Measurements from ENCODE around the gene PARVA. TPM values are rescaled to one million over a fixed set of nuclear protein-coding genes. Genes with fewer than 3 reads are reported as not detected.

PARVA gene
- total and polyA plus RNA-seq, 9 of the 15 experiments (the other 6 are each of a cell fraction or from before 2014, with no cell fraction given): 0.11 TPM; not detected in 8

DNA sequence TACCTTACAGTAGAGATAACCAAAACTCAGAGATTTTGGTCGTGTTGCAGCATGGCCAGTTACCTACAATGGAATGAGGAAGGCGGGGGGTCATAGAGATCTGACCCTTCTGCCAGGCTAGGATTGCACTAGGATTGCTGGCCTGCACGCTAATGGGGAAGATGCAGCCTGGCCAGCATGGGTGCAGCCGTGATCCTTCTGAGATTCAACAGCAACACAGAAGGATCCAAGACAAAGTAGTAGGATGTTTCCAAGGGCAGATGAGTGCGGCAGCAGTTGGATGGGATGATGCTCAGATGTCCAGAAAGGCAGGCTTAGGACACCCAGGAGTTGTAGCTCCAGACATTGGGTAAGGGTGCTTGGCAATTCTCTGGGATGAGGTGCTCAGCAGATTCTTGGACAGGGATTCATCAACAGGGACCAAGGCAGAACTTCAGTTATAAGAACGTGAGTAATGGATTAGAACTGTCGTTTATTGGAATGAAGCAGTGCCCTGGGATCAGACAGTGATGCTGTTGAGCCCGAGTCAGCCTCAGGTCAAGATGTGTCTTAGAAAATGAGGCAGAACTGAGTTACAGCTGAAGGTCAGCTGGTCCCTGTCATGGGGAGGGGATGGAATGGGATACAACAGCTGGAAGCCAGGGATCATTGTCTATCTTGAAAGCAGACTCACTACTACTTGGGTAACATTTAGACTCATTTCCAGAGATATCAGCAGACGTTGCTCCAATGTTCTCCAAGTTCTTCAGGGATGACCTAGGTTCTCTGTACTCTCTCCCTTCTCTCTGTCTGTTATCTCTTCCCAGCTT, 71.0 kb downstream of the PARVA start:
- Histone ChIP-seq H3K79me2 (ENCODE audit: control insufficient read depth, insufficient read depth, low read length) (no peaks in the 10 kb centered on the region), H3K9me3 (replicated peaks; ENCODE audit: control insufficient read depth, insufficient read depth, low read depth, low read length) (no peaks in the 10 kb centered on the region), H3K4me2 (ENCODE audit: insufficient read depth, low read length) (no peak overlapping the region), H3K27ac (ENCODE audit: extremely low read depth, low read depth, low read length) (no peak overlapping the region), H2AFZ (ENCODE audit: low read depth, low read length) (no peak overlapping the region), H3K36me3 (ENCODE audit: control insufficient read depth, insufficient read depth, low read length) (no peaks in the 10 kb centered on the region), H3K27me3 (ENCODE audit: control insufficient read depth in 2 of 2, insufficient read depth in 2 of 2, low read length in 2 of 2) (peaks cover 7 to 40% of the 10 kb centered on the region in 2 experiments), H3K4me3 (no peak overlapping the region), H3K9me1 (ENCODE audit: control insufficient read depth, insufficient read depth, low read length) (no peaks in the 10 kb centered on the region), H3K4me1 (replicated peaks in 1 of 2; ENCODE audit: control insufficient read depth in 2 of 2, insufficient read depth in 2 of 2, low read length in 2 of 2) (no peaks in the 10 kb centered on the region), H4K20me1 (replicated peaks; ENCODE audit: control insufficient read depth, insufficient read depth, low read length) (no peaks in the 10 kb centered on the region), H3K9ac (ENCODE audit: insufficient read depth in 1 of 2, low read depth in 2 of 2, low read length in 2 of 2) (no peak overlapping the region)
- CTCF ChIA-PET (ENCODE audit: low intra/inter-chr PET ratio): no interaction called here
- no TSS peak for BruUV-seq (replicated peaks)
- TF ChIP-seq, protein P1, sequence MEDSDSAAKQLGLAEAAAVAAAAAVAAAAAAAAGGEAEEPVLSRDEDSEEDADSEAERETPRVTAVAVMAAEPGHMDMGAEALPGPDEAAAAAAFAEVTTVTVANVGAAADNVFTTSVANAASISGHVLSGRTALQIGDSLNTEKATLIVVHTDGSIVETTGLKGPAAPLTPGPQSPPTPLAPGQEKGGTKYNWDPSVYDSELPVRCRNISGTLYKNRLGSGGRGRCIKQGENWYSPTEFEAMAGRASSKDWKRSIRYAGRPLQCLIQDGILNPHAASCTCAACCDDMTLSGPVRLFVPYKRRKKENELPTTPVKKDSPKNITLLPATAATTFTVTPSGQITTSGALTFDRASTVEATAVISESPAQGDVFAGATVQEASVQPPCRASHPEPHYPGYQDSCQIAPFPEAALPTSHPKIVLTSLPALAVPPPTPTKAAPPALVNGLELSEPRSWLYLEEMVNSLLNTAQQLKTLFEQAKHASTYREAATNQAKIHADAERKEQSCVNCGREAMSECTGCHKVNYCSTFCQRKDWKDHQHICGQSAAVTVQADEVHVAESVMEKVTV (CRISPR knock-in tag; IDR thresholded peaks at IDR 0.05): no peak
- TF ChIP-seq COPS2 (conservative IDR thresholded peaks at IDR 0.05) (no peak), SMAD3 (CRISPR knock-in tag; conservative IDR thresholded peaks at IDR 0.05) (no peak), JUN (IDR thresholded peaks at IDR 0.05; ENCODE audit: borderline replicate concordance, low read depth, low read length) (no peak), JUN (CRISPR knock-in tag; IDR thresholded peaks at IDR 0.05; ENCODE audit: borderline replicate concordance) (no peak), ZBED1 (IDR thresholded peaks at IDR 0.05) (no peak), TEAD1 (CRISPR knock-in tag; IDR thresholded peaks at IDR 0.05) (no peak), ESRRB (CRISPR knock-in tag; IDR thresholded peaks at IDR 0.05; ENCODE audit: borderline replicate concordance) (no peak)
- TF ChIP-seq, protein P2, sequence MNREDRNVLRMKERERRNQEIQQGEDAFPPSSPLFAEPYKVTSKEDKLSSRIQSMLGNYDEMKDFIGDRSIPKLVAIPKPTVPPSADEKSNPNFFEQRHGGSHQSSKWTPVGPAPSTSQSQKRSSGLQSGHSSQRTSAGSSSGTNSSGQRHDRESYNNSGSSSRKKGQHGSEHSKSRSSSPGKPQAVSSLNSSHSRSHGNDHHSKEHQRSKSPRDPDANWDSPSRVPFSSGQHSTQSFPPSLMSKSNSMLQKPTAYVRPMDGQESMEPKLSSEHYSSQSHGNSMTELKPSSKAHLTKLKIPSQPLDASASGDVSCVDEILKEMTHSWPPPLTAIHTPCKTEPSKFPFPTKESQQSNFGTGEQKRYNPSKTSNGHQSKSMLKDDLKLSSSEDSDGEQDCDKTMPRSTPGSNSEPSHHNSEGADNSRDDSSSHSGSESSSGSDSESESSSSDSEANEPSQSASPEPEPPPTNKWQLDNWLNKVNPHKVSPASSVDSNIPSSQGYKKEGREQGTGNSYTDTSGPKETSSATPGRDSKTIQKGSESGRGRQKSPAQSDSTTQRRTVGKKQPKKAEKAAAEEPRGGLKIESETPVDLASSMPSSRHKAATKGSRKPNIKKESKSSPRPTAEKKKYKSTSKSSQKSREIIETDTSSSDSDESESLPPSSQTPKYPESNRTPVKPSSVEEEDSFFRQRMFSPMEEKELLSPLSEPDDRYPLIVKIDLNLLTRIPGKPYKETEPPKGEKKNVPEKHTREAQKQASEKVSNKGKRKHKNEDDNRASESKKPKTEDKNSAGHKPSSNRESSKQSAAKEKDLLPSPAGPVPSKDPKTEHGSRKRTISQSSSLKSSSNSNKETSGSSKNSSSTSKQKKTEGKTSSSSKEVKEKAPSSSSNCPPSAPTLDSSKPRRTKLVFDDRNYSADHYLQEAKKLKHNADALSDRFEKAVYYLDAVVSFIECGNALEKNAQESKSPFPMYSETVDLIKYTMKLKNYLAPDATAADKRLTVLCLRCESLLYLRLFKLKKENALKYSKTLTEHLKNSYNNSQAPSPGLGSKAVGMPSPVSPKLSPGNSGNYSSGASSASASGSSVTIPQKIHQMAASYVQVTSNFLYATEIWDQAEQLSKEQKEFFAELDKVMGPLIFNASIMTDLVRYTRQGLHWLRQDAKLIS (CRISPR knock-in tag; IDR thresholded peaks at IDR 0.05): no peak
- TF ChIP-seq, protein P3, sequence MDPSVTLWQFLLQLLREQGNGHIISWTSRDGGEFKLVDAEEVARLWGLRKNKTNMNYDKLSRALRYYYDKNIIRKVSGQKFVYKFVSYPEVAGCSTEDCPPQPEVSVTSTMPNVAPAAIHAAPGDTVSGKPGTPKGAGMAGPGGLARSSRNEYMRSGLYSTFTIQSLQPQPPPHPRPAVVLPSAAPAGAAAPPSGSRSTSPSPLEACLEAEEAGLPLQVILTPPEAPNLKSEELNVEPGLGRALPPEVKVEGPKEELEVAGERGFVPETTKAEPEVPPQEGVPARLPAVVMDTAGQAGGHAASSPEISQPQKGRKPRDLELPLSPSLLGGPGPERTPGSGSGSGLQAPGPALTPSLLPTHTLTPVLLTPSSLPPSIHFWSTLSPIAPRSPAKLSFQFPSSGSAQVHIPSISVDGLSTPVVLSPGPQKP (CRISPR knock-in tag; IDR thresholded peaks at IDR 0.05): no peak
- TF ChIP-seq, protein P4, sequence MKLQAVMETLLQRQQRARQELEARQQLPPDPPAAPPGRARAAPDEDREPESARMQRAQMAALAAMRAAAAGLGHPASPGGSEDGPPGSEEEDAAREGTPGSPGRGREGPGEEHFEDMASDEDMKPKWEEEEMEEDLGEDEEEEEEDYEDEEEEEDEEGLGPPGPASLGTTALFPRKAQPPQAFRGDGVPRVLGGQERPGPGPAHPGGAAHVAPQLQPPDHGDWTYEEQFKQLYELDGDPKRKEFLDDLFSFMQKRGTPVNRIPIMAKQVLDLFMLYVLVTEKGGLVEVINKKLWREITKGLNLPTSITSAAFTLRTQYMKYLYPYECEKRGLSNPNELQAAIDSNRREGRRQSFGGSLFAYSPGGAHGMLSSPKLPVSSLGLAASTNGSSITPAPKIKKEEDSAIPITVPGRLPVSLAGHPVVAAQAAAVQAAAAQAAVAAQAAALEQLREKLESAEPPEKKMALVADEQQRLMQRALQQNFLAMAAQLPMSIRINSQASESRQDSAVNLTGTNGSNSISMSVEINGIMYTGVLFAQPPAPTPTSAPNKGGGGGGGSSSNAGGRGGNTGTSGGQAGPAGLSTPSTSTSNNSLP (IDR thresholded peaks at IDR 0.05; ENCODE audit: borderline replicate concordance, low read depth, low read length): no peak
- under 1% methylated on average over 9 of the region's 9 CpGs for WGBS (ENCODE audit: insufficient coverage, low coverage, missing lambda C conversion rate)
- FAIRE-seq: no peak
- intact Hi-C loops (cut with micrococcal nuclease) (no loop called here), in situ Hi-C loops (cut with MboI) (no loop called here)
- ATAC-seq: no peak
- POLR2A ChIA-PET: interaction anchor here (0.7 kb wide), 1 partner anchor 22 kb away, joined by 3 read pairs; no protein-coding TSS in a partner anchor
- DNase-seq (ENCODE audit: extremely low read depth in 1 of 4, low spot score in 3 of 4): no peak

Measured in K562 (cell line).